GM18502 (cell line): ENCODE measurements around the gene PRPH.
A peak's percentile ranks its signal among the peaks of the same experiment; 100 is the strongest.

Experiments
- ATAC-seq: cut with Tn5 transposase; IDR thresholded peaks from one replicate; pipeline ENCODE4 v1.9.1; 2021; ENCODE audit warnings: mild to moderate bottlenecking; ENCODE audit not compliant: unreplicated experiment, poor library complexity

The PRPH gene

GRCh38 chr12:49342914-49343731 lies 48.2 kb downstream of the PRPH start:
- no peak for ATAC-seq

GRCh38 chr12:49344486-49345050 lies 49.6 kb downstream of the PRPH start:
- ATAC-seq = no peak

GRCh38 chr12:49345051-49345824 lies 50.3 kb downstream of the PRPH start:
- no peak for ATAC-seq

DNA sequence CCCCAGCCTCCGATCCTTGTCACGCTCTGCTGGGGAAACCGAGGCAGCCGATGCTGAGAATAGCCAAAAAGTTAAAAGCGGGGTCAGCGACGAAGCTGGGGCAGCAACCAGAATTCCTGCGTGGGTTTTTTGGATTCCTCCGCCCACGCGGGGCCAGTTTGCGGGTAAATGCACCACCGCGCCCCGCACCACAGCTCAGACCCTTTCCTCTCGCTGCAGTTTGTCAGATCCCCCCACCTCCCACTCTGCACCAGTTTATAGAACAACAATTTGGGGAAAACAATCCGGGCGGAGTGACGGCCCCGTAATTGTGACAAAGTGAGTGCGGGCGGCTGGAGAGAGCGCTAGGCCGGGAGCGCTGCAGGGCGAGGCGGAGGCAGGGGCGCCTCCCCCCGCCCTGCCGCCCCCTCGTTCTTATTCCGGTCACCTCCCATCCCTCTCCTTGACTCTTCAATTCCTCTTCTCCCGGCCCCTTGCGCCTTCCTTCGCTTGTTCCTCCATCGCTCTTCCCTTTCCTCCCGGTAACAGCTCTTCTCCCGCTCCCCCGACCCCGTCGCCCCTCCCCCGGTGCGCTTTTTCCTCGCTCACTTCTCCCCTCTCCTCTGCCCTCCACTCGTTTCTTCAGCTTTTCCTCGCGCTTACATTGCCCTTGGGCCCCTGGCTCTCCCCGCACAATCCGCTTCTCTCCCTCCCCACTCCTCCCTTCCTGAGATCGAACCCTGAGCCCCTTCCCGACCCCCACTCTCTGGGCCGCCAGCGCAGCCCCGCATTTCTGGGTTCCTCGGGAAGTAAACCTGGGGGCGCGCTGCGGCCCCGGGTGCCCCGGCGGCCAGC lies 51.1 kb downstream of the PRPH start:
- no peak for ATAC-seq

- no peak for ATAC-seq
Measured at GRCh38 chr12:49346659-49347310, 51.8 kb downstream of the PRPH start, which contains the start of gene DNAJC22. TSS of gene DNAJC22 (plus strand) at chr12:49346888. CDS start at chr12:49348873, 1,985 bp downstream.

DNA sequence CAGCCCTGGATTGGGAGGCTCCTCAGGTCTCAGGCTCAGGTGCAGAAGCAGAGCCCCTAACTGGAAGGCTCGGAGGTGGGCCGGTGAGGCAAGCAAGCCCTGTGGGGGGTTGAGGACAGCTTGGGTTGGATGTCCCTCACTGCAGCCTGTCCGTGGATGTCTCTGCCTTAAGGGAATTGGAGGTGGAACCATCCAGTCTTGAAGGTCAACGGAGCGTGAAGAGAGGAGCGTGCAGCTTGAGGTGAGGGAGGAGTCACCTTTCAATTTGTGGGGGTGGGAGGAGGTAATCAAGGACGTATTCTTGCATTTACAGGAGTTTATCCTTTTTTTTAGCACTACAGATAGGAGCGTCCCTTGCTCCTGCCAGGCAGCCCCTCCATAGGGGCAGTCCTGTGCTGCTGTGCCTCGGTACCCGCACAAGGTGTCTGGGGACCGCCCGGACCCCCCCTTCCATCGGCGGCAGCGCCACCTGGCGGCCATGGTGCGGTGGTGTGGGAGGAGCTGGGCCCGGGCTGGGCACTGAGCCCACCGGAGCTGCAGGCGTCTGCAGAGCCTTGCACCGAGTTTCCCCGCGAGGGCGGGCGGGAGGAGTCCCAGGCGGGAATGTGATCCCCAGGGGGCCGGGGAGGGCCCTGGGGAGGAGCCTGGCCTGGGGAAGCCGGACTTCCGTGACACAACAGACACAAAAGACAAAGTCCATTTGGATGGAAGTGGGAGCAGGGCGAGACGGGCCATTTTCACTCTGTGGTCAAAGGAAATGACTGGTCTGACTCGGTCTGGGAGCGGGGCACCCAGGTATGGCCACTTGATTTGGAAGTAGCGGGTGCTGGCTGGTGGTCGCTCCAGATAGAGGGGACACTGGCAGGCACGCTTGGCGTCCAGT lies 52.6 kb downstream of the PRPH start:
- ATAC-seq = peak; percentile 59
